ENCODE results near the gene TANC1.

Gene TANC1

DNA sequence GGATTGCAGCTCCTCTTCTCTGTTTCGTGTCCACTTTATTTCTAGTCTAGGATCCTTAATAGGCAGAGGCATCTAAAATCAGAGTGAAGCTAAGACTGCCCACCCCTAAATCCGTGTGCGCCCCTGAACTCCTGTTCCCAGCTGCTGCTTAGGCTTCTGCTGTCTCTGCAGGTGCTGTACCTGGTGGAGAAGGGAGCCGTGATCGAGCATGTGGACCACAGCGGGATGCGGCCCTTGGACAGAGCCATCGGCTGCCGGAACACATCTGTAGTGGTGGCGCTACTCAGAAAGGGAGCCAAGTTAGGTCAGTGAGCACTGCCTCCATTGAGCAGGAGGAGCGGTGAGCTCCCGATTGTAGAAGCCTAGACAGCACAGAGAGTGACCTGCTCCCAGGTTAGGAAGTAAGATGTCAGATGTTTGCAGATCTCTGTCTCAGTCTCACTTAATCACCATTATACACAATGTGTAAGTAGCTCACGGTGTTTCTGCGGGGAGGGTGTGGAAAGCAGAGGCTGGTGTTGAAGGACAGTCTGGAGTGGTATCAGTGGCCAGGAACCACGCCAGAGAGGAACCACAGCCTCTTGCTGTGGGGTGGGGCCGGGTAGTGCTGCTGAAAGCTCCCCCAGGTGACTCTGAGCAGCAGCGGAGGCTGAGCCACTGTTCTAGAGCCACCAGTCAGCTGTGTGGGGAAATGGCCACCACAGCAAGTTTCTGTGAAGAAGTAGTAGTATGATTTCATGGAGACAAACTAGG lies 255.8 kb downstream of the TANC1 start:
- Histone ChIP-seq H3K27me3 (ENCODE audit: control insufficient read depth in 5 of 5, insufficient read depth in 4 of 5, low read length in 5 of 5) (no peaks in the 10 kb centered on the region), H3K27ac (ENCODE audit: low read depth, low read length) (peak overlapping the region; percentile 23), H3K4me1 (ENCODE audit: control insufficient read depth in 5 of 5, insufficient read depth in 5 of 5, low read length in 5 of 5) (peaks cover 0 to 22% (median 6%) of the 10 kb centered on the region in 5 donors), H3K4me3 (ENCODE audit: low read depth in 1 of 5, low read length in 5 of 5) (no peak overlapping the region), H3K9ac (ENCODE audit: low read length in 5 of 5) (no peak overlapping the region), H3K9me3 (ENCODE audit: control insufficient read depth in 5 of 5, low read length in 5 of 5) (no peaks in the 10 kb centered on the region), H3K36me3 (ENCODE audit: control insufficient read depth in 5 of 5, insufficient read depth in 5 of 5, low read length in 5 of 5) (peaks cover 2 to 60% (median 42%) of the 10 kb centered on the region in 5 donors)

DNA sequence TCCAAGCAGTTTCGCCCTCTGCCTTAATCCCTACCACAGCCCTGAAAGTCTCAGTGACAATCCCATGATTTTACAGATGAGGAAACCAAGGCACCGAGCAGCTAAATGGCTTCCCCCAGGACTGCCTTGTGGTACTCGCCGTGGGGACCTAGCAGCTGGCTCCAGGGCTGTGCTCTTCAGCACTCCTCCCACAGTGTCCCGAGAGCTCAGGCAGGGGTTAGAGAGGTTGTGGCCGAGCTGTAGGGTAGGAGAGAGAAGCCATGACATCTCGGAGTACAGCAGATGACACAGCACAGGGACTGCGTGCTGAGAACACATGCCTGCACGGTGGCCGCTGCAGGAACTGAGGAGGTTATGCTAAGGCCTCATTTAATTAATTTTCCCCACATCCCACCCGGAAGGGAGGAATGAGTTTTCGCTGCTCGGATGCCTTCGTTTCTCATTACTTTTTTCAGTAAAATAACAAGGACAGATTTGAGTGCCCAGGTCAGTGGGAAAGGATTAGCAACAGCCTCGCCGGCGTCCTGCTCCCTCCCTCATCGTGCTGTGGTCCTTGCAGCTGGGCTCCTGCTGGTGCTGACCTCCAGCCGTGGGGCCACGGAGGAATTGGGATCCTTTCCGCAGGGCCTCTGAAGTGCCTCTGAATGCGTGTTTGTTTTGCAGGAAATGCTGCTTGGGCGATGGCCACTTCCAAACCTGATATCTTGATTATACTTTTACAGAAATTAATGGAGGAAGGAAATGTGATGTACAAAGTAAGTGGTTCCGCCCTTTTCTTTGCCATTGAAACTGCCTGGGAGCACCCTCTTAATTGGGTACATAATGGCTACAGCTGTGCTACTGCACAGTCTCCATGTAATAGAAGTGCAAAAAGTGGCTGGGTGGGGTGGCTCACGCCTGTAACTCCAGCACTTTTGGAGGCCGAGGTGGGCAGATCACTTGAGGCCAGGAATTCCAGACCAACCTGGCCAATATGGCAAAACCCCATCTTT lies 256.9 kb downstream of the TANC1 start:
- Histone ChIP-seq H3K27me3 (ENCODE audit: control insufficient read depth in 5 of 5, insufficient read depth in 4 of 5, low read length in 5 of 5) (no peaks in the 10 kb centered on the region), H3K4me3 (ENCODE audit: low read depth in 1 of 5, low read length in 5 of 5) (no peak overlapping the region), H3K4me1 (ENCODE audit: control insufficient read depth in 5 of 5, insufficient read depth in 5 of 5, low read length in 5 of 5) (peaks cover 0 to 22% (median 6%) of the 10 kb centered on the region in 5 donors), H3K9ac (ENCODE audit: low read length in 5 of 5) (no peak overlapping the region), H3K27ac (ENCODE audit: low read depth, low read length) (peak overlapping the region; percentile 77), H3K9me3 (ENCODE audit: control insufficient read depth in 5 of 5, low read length in 5 of 5) (no peaks in the 10 kb centered on the region), H3K36me3 (ENCODE audit: control insufficient read depth in 5 of 5, insufficient read depth in 5 of 5, low read length in 5 of 5) (peaks cover 2 to 62% (median 45%) of the 10 kb centered on the region in 5 donors)

DNA sequence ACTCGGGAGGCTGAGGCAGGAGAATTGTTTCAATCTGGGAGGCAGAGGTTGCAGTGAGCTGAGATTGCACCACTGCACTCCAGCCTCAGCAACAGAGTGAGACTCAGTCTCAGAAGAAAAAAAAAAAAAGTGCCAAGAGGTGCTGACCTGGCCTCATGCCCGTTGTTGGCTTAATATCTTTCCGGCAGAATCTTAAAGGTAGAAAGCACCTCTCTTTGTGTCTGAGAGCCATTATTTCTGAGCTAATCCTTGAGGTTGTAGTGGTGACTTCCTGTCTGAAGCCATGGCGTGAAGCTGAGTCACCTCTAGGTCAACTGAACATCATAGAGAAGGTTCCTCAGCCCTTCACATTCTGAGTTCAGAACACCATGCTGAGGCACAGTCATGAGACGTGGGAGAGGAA lies 257.6 kb downstream of the TANC1 start:
- H3K27ac ChIP-seq (ENCODE audit: low read depth, low read length), result peak overlapping the region; percentile 77
- peaks cover 0 to 22% (median 6%) of the 10 kb centered on the region in 5 donors for H3K4me1 ChIP-seq (ENCODE audit: control insufficient read depth in 5 of 5, insufficient read depth in 5 of 5, low read length in 5 of 5)
- peaks cover 2 to 65% (median 47%) of the 10 kb centered on the region in 5 donors for H3K36me3 ChIP-seq (ENCODE audit: control insufficient read depth in 5 of 5, insufficient read depth in 5 of 5, low read length in 5 of 5)

DNA sequence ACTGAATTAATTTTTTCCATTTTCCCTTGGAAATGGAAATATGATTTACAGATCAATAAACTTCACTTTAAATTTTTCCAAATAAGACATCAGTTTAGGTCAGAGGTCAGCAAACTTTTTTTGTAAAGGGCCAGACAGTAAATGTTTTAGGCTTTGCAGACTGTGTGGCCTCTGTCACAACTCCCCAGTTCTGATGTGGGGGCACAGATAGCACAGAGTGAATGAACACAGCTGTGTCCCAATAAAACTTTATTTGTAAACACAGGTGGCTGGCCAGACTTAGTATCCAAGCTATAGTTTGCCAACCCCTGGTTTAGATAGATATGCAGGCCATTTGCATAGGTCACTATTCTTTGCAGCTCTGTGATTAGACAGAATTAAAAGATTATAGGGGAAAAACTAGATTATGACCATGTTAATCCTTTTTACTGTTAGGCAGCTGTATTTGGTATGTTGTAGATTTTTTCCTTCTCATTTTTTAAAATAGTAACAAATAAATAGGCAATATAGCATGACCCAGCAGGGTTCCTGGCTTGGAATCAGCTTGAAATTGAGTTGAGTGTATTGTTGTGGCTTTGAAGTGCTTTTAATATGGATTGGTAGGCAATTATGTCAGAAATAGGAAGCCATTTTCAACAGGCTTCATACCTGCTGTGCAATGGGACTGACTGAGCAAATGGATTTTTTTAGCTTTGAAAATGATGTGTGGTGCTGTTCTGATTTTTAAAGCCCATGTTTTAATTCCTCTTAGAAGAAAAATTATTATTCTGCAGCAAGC lies 258.4 kb downstream of the TANC1 start:
- Histone ChIP-seq H3K9me3 (ENCODE audit: control insufficient read depth in 5 of 5, low read length in 5 of 5) (no peaks in the 10 kb centered on the region), H3K27ac (ENCODE audit: low read depth, low read length) (peak overlapping the region; percentile 77), H3K4me1 (ENCODE audit: control insufficient read depth in 5 of 5, insufficient read depth in 5 of 5, low read length in 5 of 5) (peaks cover 0 to 22% (median 6%) of the 10 kb centered on the region in 5 donors), H3K36me3 (ENCODE audit: control insufficient read depth in 5 of 5, insufficient read depth in 5 of 5, low read length in 5 of 5) (peaks cover 3 to 61% (median 47%) of the 10 kb centered on the region in 5 donors), H3K4me3 (ENCODE audit: low read depth in 1 of 5, low read length in 5 of 5) (no peak overlapping the region), H3K27me3 (ENCODE audit: control insufficient read depth in 5 of 5, insufficient read depth in 4 of 5, low read length in 5 of 5) (no peaks in the 10 kb centered on the region), H3K9ac (ENCODE audit: low read length in 5 of 5) (no peak overlapping the region)

More for the DNA sequence above, 257.6 kb downstream of the TANC1 start:
- Histone ChIP-seq H3K27me3 (ENCODE audit: control insufficient read depth in 5 of 5, insufficient read depth in 4 of 5, low read length in 5 of 5) (no peaks in the 10 kb centered on the region), H3K9ac (ENCODE audit: low read length in 5 of 5) (no peak overlapping the region), H3K4me3 (ENCODE audit: low read depth in 1 of 5, low read length in 5 of 5) (no peak overlapping the region), H3K9me3 (ENCODE audit: control insufficient read depth in 5 of 5, low read length in 5 of 5) (no peaks in the 10 kb centered on the region)

DNA sequence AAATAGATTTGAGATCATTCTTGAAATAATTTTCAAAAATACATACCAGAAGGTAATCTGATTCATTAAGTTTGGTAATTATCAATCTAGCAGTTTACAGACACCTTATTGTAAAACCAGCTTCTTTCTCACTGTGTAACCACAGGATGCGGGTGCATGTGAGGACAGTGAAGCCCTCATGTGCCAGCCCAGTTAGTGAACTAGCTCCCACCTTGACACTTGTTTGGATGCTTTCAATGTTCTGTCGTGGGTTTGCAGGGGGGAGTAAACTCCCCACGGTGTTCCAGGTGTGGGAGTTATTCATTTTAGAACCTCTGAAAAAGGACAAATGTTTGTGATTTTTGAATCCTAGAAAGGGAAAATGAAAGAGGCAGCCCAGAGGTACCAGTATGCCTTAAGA lies 259.0 kb downstream of the TANC1 start:
- H3K4me3 ChIP-seq (ENCODE audit: low read depth in 1 of 5, low read length in 5 of 5), result no peak overlapping the region
- peaks cover 0 to 24% (median 6%) of the 10 kb centered on the region in 5 donors for H3K4me1 ChIP-seq (ENCODE audit: control insufficient read depth in 5 of 5, insufficient read depth in 5 of 5, low read length in 5 of 5)
- no peaks in the 10 kb centered on the region for H3K27me3 ChIP-seq (ENCODE audit: control insufficient read depth in 5 of 5, insufficient read depth in 4 of 5, low read length in 5 of 5)
- H3K36me3 ChIP-seq (ENCODE audit: control insufficient read depth in 5 of 5, insufficient read depth in 5 of 5, low read length in 5 of 5), result peaks cover 5 to 57% (median 42%) of the 10 kb centered on the region in 5 donors
- H3K9me3 ChIP-seq (ENCODE audit: control insufficient read depth in 5 of 5, low read length in 5 of 5), result no peaks in the 10 kb centered on the region
- no peak overlapping the region for H3K27ac ChIP-seq (ENCODE audit: low read depth, low read length)
- no peak overlapping the region for H3K9ac ChIP-seq (ENCODE audit: low read length in 5 of 5)

DNA sequence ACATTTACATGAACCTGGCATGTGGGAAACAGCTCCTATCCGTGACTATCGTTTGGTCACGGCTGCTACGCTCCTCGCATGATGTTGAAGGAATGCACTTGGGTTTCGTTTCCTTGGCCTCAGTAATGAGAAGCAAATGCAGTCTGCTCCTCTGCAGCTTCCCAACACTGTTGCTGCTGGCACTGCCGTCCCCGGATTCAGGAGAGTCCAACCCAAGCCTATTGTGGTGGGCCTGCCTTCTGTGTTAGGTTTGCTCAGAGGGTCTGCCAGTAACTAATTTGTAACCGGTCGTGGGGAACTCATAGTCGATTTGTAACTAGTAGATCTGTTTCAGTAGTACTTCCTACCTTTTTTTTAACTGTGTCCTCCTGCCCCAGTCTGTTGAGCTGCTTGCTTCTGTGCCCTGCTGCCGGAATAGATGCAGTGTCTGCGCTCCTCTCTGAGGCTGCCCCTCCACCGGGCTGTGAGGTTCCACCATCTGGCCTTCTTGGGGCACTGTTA lies 259.7 kb downstream of the TANC1 start:
- Histone ChIP-seq H3K27ac (ENCODE audit: low read depth, low read length) (no peak overlapping the region), H3K27me3 (ENCODE audit: control insufficient read depth in 5 of 5, insufficient read depth in 4 of 5, low read length in 5 of 5) (no peaks in the 10 kb centered on the region), H3K4me1 (ENCODE audit: control insufficient read depth in 5 of 5, insufficient read depth in 5 of 5, low read length in 5 of 5) (peaks cover 0 to 28% (median 6%) of the 10 kb centered on the region in 5 donors), H3K36me3 (ENCODE audit: control insufficient read depth in 5 of 5, insufficient read depth in 5 of 5, low read length in 5 of 5) (peaks cover 5 to 57% (median 42%) of the 10 kb centered on the region in 5 donors), H3K4me3 (ENCODE audit: low read depth in 1 of 5, low read length in 5 of 5) (no peak overlapping the region), H3K9ac (ENCODE audit: low read length in 5 of 5) (no peak overlapping the region), H3K9me3 (ENCODE audit: control insufficient read depth in 5 of 5, low read length in 5 of 5) (no peaks in the 10 kb centered on the region)

DNA sequence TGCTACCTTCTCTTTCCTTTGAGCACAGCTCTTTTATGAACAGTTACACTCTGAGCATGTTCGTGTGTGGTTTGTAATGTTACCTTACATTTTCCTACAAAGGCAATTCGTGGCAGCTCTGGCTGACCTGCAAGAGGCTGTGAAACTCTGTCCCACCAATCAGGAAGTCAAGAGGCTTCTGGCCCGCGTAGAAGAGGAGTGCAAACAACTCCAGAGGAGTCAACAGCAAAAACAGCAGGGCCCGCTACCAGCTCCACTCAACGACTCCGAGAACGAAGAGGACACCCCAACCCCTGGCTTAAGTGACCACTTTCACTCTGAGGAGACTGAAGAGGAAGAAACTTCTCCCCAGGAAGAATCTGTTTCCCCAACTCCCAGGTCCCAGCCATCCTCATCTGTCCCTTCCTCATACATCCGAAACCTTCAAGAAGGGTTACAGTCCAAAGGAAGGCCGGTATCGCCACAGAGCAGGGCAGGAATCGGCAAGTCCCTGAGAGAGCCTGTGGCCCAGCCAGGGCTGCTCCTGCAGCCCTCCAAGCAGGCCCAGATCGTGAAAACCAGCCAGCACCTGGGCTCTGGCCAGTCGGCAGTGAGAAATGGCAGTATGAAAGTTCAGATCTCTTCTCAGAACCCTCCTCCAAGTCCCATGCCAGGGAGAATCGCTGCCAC lies 261.2 kb downstream of the TANC1 start:
- Histone ChIP-seq H3K9ac (ENCODE audit: low read length in 5 of 5) (no peak overlapping the region), H3K36me3 (ENCODE audit: control insufficient read depth in 5 of 5, insufficient read depth in 5 of 5, low read length in 5 of 5) (peaks cover 5 to 52% (median 36%) of the 10 kb centered on the region in 5 donors)

DNA sequence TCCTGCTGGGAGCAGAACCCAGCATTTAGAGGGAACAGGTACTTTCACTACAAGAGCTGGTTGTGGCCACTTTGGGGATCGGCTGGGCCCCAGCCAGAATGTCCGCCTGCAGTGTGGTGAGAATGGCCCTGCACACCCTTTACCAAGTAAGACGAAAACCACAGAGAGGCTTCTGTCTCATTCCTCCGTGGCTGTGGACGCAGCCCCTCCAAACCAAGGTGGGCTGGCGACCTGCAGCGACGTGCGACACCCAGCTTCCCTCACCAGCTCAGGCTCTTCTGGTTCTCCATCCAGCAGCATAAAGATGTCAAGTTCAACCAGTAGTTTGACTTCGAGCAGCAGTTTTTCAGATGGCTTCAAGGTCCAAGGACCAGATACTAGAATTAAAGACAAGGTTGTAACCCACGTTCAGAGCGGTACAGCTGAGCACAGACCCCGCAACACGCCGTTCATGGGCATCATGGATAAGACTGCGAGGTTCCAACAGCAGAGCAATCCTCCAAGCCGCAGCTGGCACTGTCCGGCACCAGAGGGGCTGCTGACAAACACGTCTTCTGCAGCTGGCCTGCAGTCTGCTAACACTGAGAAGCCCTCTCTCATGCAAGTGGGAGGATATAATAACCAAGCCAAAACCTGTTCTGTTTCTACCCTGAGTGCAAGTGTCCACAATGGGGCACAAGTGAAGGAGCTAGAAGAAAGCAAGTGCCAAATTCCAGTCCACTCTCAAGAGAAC lies 261.9 kb downstream of the TANC1 start:
- no peak overlapping the region for H3K27ac ChIP-seq (ENCODE audit: low read depth, low read length)
- peaks cover 5 to 53% (median 40%) of the 10 kb centered on the region in 5 donors for H3K36me3 ChIP-seq (ENCODE audit: control insufficient read depth in 5 of 5, insufficient read depth in 5 of 5, low read length in 5 of 5)
- H3K9me3 ChIP-seq (ENCODE audit: control insufficient read depth in 5 of 5, low read length in 5 of 5), result no peaks in the 10 kb centered on the region

More for the DNA sequence above, 261.2 kb downstream of the TANC1 start:
- Histone ChIP-seq H3K4me3 (ENCODE audit: low read depth in 1 of 5, low read length in 5 of 5) (no peak overlapping the region), H3K4me1 (ENCODE audit: control insufficient read depth in 5 of 5, insufficient read depth in 5 of 5, low read length in 5 of 5) (peaks cover 0 to 25% (median 5%) of the 10 kb centered on the region in 5 donors), H3K9me3 (ENCODE audit: control insufficient read depth in 5 of 5, low read length in 5 of 5) (no peaks in the 10 kb centered on the region), H3K27ac (ENCODE audit: low read depth, low read length) (no peak overlapping the region), H3K27me3 (ENCODE audit: control insufficient read depth in 5 of 5, insufficient read depth in 4 of 5, low read length in 5 of 5) (no peaks in the 10 kb centered on the region)

More for the DNA sequence above, 261.9 kb downstream of the TANC1 start:
- H3K27me3 ChIP-seq (ENCODE audit: control insufficient read depth in 5 of 5, insufficient read depth in 4 of 5, low read length in 5 of 5), result no peaks in the 10 kb centered on the region
- no peak overlapping the region for H3K4me3 ChIP-seq (ENCODE audit: low read depth in 1 of 5, low read length in 5 of 5)
- H3K4me1 ChIP-seq (ENCODE audit: control insufficient read depth in 5 of 5, insufficient read depth in 5 of 5, low read length in 5 of 5), result peaks cover 0 to 18% (median 0%) of the 10 kb centered on the region in 5 donors
- no peak overlapping the region for H3K9ac ChIP-seq (ENCODE audit: low read length in 5 of 5)
